HTERT RPE-1 (cell line): ENCODE measurements around the gene NRN1.
"Not testable (repeated sequence)": the region's sequence is repeated elsewhere in the genome, so short reads cannot be mapped to it uniquely, and the experiment has no call there.

Source experiments
- in situ Hi-C: fragments of 300-500 bp; cut with MboI; formaldehyde crosslinking; loops from 4 replicates; pipeline ENCODE4 v1.14.3; 2020; ENCODE audit warnings: low sequenced_read_pairs

NRN1 gene

DNA sequence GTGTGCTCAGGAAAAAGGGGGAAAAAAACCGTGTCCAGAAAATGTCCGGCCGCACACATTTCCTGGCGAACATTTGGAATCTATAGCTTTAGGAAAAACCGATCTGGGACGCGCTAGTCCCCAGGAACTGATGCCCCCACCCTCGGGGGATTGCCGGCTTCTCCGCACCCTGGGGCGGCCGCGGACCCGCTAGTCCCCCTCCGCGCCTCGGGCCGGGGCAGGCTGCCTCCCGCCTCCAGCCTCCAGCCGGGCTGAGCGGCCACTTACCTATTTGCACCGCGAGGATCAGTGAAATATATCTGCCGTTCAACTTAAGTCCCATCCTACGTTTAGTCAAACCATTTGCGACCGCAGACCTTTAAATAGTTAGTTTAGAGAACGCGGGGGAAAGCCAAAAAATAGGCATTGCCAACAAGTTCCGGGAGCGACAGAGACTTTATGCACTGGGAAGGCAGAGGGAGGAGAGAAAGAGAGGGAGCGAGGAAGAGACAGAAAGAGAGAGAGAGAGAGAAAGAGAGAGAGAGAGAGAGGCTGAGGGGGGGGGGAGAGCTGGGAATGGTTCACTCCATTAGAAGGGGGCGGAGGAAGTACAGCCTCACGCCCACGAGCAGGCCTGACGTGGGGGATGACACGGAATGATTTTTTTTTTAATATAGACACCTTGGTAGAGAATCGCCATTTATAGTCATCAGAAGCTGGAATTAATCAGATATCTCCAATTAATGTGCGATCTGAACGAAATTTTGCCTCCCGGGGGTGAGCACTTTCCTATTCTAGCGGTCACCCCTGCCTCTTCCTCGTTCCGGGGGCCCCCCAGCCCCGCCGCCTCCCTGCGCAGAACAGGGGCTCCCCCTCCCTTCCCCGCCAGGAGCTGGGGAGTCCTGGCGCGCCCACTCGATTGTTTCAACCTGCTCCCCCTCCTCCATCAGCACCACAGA lies at the start of gene NRN1:
NRN1 (minus strand) TSS at position 498 of the 938 bp plus-strand sequence; CDS start at position 322, 176 bp downstream.
- in situ Hi-C loops = no loop called here

GRCh38 chr6:6052216-6052615 lies 45.5 kb upstream of the NRN1 start:
- in situ Hi-C loops = no loop called here

DNA sequence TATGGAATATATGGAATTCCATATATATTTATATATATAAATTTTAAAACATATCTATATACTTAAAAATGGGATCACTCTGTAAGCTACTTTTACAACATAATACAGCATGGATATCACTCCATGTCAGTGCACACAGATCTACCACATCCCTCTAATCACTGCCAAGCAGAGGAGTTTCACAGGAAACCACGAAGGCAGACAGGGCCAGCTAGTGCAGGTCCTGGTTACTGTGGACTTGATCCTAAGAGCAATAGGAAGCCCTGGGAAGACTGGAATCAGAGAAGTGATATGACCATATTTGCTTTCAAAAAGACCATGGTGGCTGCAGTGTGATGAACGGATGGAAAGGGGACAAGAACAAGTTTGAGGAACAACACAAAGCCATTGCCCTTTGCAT lies 40.0 kb upstream of the NRN1 start:
- in situ Hi-C loops = no loop called here

- in situ Hi-C loops = no loop called here
Observed at GRCh38 chr6:6039946-6040509, 33.3 kb upstream of the NRN1 start.

- in situ Hi-C loops = no loop called here
Observed at GRCh38 chr6:6037179-6037578, 30.5 kb upstream of the NRN1 start.

- in situ Hi-C loops = no loop called here
Observed at GRCh38 chr6:6033858-6034257, 27.1 kb upstream of the NRN1 start.

DNA sequence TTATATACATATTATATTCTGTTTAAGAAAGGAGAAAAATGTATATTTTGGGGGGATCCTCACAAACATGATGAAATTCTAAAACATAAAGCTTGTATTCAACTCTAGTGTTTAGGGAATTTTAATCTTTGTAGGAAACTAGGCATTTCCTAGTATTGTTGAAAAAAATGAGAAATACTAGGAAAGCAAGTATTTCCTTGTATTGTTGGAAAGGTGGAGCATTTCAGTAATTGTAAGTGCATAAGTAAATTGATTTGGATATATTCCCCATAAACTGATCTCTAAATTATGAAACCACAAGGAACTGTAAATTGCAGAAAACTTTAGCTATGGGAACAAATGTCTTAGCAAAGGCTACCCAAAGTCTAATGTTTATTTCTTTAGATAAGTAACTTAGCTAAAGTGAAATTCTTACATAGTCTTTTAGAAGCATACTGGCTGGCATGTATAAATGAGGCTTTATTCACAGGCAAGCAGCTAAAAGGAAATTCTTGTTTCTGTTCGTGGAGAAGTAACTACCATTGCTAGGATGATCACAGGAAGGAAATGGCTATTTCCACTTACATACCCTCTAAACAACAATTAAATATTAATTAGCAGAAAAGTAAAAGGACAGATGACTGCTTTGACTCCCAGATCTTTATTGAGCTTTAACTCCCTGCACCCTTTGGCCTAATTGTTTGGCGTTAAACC lies 19.9 kb upstream of the NRN1 start:
- in situ Hi-C loops = no loop called here

- in situ Hi-C loops = no loop called here
Observed at GRCh38 chr6:6025736-6026135, 19.0 kb upstream of the NRN1 start.

DNA sequence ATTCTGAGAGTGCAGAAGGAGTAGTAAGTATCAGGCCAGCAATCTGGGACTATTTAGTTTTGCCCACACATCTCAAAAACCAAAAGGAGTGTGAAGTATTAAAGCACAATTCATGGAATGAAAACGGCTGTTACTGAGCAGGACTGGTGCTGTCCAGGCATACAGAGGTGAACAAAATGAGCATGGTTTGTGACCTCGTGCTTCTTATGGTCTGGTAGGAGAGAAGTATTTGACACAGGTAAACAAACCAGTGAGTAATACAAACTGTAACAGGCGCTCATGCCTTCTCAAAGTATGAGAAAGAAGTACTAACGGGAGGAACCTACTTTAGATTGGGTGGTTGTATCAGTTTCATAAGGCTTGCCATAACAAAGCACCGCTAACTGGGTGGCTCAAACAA lies 17.5 kb upstream of the NRN1 start:
- in situ Hi-C loops = no loop called here

GRCh38 chr6:6022841-6023240 lies 16.1 kb upstream of the NRN1 start:
- in situ Hi-C loops = not testable (repeated sequence)

DNA sequence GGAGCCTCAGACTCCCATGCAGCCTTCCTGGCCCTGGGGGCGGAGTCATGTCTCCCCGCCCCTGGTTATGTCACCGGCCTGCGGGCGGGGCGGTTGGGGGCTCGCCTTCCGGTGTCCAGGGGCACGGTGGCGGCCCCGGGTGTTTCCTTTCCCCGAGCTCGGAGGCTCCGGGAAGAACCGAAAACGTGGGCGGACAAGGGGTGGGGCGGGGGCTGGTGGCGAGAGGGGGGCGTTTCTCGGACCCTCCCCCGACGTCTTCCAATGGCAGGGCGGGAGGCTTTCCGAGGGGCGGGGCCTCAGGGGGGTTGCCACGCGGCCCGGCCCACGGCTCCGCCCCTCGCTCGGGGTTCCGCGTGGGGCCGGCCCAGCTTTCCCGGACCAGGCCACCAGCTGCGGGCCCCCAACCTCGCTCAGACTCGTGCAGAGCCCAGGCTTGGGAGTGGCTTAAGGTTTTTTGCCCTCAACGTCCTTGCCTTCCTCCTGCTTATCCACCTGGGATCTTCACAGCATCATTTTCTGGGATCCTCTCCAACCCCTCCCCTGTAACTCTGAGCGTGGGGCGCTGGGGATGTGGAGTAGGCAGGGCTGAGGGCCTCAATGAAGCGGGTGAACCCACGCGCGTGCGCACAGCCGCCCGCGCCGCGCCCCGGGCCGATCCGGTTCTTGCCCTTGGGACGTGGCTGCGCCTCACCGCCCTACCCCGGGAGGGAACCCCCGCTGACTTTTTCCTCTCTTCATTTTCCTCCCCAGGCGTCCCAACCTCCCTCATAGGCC lies 2.1 kb upstream of the NRN1 start:
- in situ Hi-C loops = no loop called here

DNA sequence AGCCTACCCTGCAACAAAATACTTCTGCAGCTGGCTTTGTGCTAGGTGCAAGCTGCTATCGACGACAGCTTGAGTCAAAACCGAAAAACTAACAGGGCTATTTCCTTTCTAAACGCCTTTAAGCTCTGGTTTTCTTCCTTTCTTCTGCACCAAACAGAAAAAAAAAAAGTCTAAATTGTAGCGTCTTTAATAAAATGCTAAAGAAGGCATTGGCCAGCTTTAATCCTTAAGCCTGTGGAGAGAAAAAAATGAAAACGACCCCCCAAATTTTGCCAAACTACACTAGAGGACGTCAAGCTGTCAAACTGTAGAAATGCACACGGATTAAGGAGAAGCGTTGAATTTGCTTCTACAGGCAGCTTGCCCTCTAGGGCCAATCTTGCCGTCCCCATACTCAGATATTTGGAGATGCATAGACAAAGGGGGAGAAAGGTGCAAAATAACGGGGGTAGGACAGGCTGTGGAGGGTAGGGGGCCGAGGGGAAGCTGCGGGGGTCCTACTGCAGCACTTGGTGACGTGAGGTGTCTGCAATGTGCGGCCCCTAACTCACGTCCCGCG lies 1.4 kb upstream of the NRN1 start:
- in situ Hi-C loops = no loop called here

GRCh38 chr6:6007366-6008088 lies 802 bp upstream of the NRN1 start:
- in situ Hi-C loops = no loop called here

GRCh38 chr6:6006006-6006427 lies 708 bp downstream of the NRN1 start:
- in situ Hi-C loops = no loop called here

GRCh38 chr6:6005051-6006005 lies 1.4 kb downstream of the NRN1 start:
- in situ Hi-C loops = no loop called here

DNA sequence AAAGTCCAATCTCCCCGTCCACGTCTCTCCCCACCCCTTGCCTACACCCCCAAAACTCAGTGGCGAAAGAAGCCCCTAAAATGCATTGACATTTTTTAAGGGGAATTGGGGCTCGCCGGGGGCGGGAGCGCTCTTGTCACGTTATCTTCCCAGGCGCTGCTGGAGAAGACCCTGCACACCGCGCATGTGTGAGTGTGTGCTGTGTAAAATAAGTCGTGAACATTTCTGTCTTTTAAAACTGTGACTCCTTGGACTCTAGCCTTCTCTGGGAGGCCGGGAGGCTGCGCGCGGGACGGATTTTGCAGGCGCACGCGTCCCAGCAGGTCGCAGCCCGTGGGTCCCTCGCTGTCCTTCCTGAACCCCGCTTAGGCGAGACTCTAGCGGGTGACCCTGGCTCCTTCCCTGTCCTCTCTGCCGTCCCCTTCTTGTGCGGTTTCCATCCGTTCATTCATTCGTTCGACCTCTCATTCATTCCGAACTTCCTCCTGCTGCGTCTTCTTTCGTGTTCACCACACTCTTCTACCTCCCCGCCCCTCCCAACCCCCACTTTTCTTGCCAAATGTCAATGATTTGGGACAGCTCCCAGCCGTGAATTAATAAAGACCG lies 2.2 kb downstream of the NRN1 start:
- in situ Hi-C loops = no loop called here

DNA sequence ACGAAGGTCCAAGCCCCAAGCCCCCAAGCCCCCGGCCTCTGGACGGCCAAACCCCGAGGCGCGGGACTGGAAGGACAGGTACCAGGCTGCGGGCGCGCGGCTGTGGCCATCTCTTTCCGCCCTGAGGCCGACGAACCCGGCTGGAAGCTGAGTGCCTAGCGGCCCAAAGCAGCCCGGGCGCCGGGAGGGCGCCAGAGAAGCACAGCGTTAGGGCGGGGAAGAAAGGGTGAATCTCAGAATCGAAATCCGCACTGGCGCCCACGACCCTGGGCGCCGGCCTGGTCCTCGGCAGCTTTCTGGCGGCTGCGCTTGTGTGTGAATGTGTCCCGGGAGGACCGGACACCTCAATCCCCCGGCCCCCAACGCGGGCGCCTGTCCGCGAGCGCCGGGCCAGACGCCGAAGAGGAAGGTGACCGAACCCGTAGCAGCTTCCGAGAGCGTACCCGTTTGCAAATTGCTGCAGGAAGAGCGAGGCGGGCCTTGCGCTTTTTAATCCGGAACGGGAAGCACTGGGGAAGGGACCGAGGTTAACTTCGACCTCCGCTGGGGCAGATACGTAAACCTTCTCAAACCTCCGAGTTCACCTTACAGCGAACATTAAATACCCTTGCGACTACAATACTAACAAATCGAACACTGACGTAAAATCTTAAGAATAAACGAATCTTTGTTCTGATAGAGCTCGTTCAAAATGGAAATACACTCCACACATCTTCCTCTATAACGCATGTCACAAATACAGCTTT lies 2.9 kb downstream of the NRN1 start:
- in situ Hi-C loops = no loop called here
